Spleen (tissue), 13 donors: ENCODE measurements around the gene MIF. TPM values are rescaled to one million over a fixed set of nuclear protein-coding genes. Genes with fewer than 3 reads are reported as not detected.

ENCODE experiments used
- DNase-seq: peaks from one replicate; pipeline ENCODE4 v3.0.0-alpha.2; 2020
- H3K27ac ChIP-seq, 8 donors: fragments of 200-600 bp; sonication (generic) in 7 of 8; 1 replicate in 4 of 8; 2 replicates in 4 of 8; pipeline versions ENCODE4 v1.5.0 to v1.8.0; 2016 to 2021; ENCODE audit warnings: inconsistent platforms in 4 of 8, mild to moderate bottlenecking in 4 of 8, moderate library complexity in 1 of 8
- H3K27me3 ChIP-seq, 7 donors: fragments of 200-600 bp; sonication (generic) in 6 of 7; replicated peaks in 1 of 7; 1 replicate in 4 of 7; 2 replicates in 3 of 7; pipeline versions ENCODE4 v1.5.0 to v1.8.0; 2016 to 2021; ENCODE audit warnings: inconsistent platforms in 3 of 7, mild to moderate bottlenecking in 1 of 7
- H3K36me3 ChIP-seq, 6 donors: fragments of 200-600 bp; sonication (generic) in 5 of 6; 1 replicate in 4 of 6; 2 replicates in 2 of 6; pipeline versions ENCODE4 v1.5.0 to v1.8.0; 2016 to 2021; ENCODE audit warnings: inconsistent platforms in 2 of 6
- H3K4me1 ChIP-seq, 6 donors: fragments of 200-600 bp; sonication (generic) in 5 of 6; 1 replicate in 3 of 6; 2 replicates in 3 of 6; pipeline versions ENCODE4 v1.5.0 to v1.8.0; 2016 to 2021; ENCODE audit warnings: inconsistent platforms in 3 of 6
- H3K4me3 ChIP-seq, 8 donors: fragments of 200-600 bp; sonication (generic) in 7 of 8; 1 replicate in 4 of 8; 2 replicates in 4 of 8; pipeline versions ENCODE4 v1.5.0 to v1.8.0; 2016 to 2021; ENCODE audit warnings: inconsistent platforms in 4 of 8, mild to moderate bottlenecking in 4 of 8, moderate library complexity in 2 of 8
- H3K9me3 ChIP-seq, 8 donors: fragments of 200-600 bp; sonication (generic) in 7 of 8; 1 replicate in 4 of 8; 2 replicates in 4 of 8; pipeline versions ENCODE4 v1.5.0 to v1.8.0; 2016 to 2021; ENCODE audit warnings: inconsistent platforms in 4 of 8
- CTCF ChIP-seq, 11 experiments: fragments of 200-600 bp in 7 of 11; fragments of 450-650 bp in 4 of 11; sonication (generic) in 4 of 11; IDR thresholded peaks in 8 of 11; conservative IDR thresholded peaks in 3 of 11; 1 replicate in 7 of 11; 2 replicates in 4 of 11; pipeline versions ENCODE4 v1.4.0 to v1.8.0; 2016 to 2021; ENCODE audit warnings: antibody characterized with exemption in 11 of 11, inconsistent platforms in 4 of 11, mild to moderate bottlenecking in 1 of 11
- POLR2A ChIP-seq, 3 donors: fragments of 450-650 bp; IDR thresholded peaks; one replicate each; pipeline ENCODE4 v1.5.1; 2017; ENCODE audit warnings: antibody characterized with exemption in 3 of 3, mild to moderate bottlenecking in 1 of 3
- POLR2AphosphoS5 ChIP-seq, 3 donors: sonication (generic); formaldehyde crosslinking; IDR thresholded peaks; one replicate each; pipeline ENCODE4 v1.5.1; 2017; ENCODE audit warnings: antibody characterized with exemption in 3 of 3
- WGBS, 5 donors: extraction: QIAGEN DNeasy Blood & Tissue Kit in 3 of 5; methylation state at CpG; one replicate each; pipeline versions ENCODE4 v1.1.5 to v1.1.7; 2013 to 2018; 5-methylcytosine and 5-hydroxymethylcytosine counted together
- intact Hi-C: fragments of 100-400 bp; cut with DNase I; formaldehyde crosslinking; loops from one replicate; pipeline ENCODE4 v1.15.0; 2023; ENCODE audit warnings: low total_unique reads
- long read RNA-seq, 2 donors: transcript quantifications; one replicate each; lab custom pipeline, GENCODE V29; 2026
- polyA plus RNA-seq, 3 donors: library from polyadenylated mRNA; stranded (reverse); fragments of 200-250 nt; gene quantifications; one replicate each; pipeline ENCODE4 v1.2.1, GENCODE V29; 2013
- total RNA-seq, 7 donors: library from RNA; depleted of rRNA in 3 of 7; stranded (reverse); fragments of >200 nt in 3 of 7; fragmentation: NEBNext Ultra II Directional in 4 of 7; extraction: Animal tissue kit (Norgen Biotek cat#: 25700) in 4 of 7; gene quantifications; one replicate each; pipeline versions ENCODE4 v1.1.0 to v1.2.1, GENCODE V29; 2016 to 2021
- donor health status: healthy with polysubstance abuse.
- donor health status: DM: no; HTN: no; CAD: no; lungs with moderate emphysema.
- donor health status: DM: no; HTN: no; CAD: no.
- donor health status: Bipolar disorder and iron deficiency.
- donor health status: healthy.
- donor health status: DM: no; HTN: no; CAD: no.
- donor health status: DM: yes; HTN: yes; CAD: no.

Gene MIF
- 100 to 1,000 TPM; 168 to 346 (median 211) TPM for total RNA-seq
- 100 to 1,000 TPM; 421 to 580 (median 501) TPM for polyA plus RNA-seq
- long read RNA-seq, donor 1, transcript MIF-201 (3 exons, 939 nt) = major isoform, 364 of 399 reads
- long read RNA-seq, donor 1, transcript MIF-202 (2 exons, 589 nt) = minor isoform, 7 of 399 reads
- long read RNA-seq, donor 1, transcript MIF-203 (2 exons, 435 nt) = minor isoform, 28 of 399 reads
- long read RNA-seq, donor 1, partial matches to known transcripts = 0 of 399 reads
- long read RNA-seq, donor 1, other reads (novel, unspliced or antisense) = 0 of 399 reads
- long read RNA-seq, donor 2, transcript MIF-201 (3 exons, 939 nt) = major isoform, 318 of 345 reads
- long read RNA-seq, donor 2, transcript MIF-203 (2 exons, 435 nt) = minor isoform, 19 of 345 reads
- long read RNA-seq, donor 2, transcript MIF-202 (2 exons, 589 nt) = minor isoform, 8 of 345 reads
- long read RNA-seq, donor 2, partial matches to known transcripts = 0 of 345 reads
- long read RNA-seq, donor 2, other reads (novel, unspliced or antisense) = 0 of 345 reads

- intact Hi-C loops = no loop called here
These were observed at the start of gene MIF for GRCh38 chr22:23893945-23894709. Gene MIF, plus strand, starts transcription at chr22:23894383. Its CDS starts 92 bp downstream, at chr22:23894475.

GRCh38 chr22:23844739-23845202 is 49.4 kb upstream of the MIF start:
- Histone ChIP-seq H3K4me1 (peaks cover 33 to 64% (median 47%) of the 10 kb centered on the region in 6 donors), H3K9me3 (no peaks in the 10 kb centered on the region), H3K27me3 (peaks cover 0 to 2% (median 0%) of the 10 kb centered on the region in 7 donors), H3K36me3 (no peaks in the 10 kb centered on the region), H3K4me3 (peak overlapping the region in 1 of 8 donors; percentile 23), H3K27ac (peak overlapping the region in 4 of 8 donors; percentile 24 to 77 (median 52))
- DNase-seq = no peak
- WGBS, 5 donors = 68 to 72% (median 69%) methylated on average over 8 of the region's 8 CpGs
- TF ChIP-seq POLR2A (IDR thresholded peaks at IDR 0.05) = no peak
- TF ChIP-seq CTCF (IDR thresholded peaks at IDR 0.05 in 8 of 11, conservative IDR thresholded peaks at IDR 0.05 in 3 of 11) = no peak
- TF ChIP-seq POLR2AphosphoS5 (IDR thresholded peaks at IDR 0.05) = no peak
- intact Hi-C loops = loop anchor here (5.0 kb wide), 2 partner anchors 72 to 302 kb away; partner anchors contain the start of gene MMP11

More at GRCh38 chr22:23893945-23894709, at the start of gene MIF:
- H3K4me3 ChIP-seq = peak within 1 kb of the TSS; percentile 47 to 90 (median 76)
- DNase-seq = peak; percentile 100
- H3K27me3 ChIP-seq = no peaks in the 10 kb centered on the region
- TF ChIP-seq CTCF (IDR thresholded peaks at IDR 0.05 in 8 of 11, conservative IDR thresholded peaks at IDR 0.05 in 3 of 11) (peak; percentile 70 to 87 (median 78)), POLR2AphosphoS5 (IDR thresholded peaks at IDR 0.05) (peak; percentile 97 to 99 (median 98)), POLR2A (IDR thresholded peaks at IDR 0.05) (peak; percentile 42 to 85 (median 64))
- H3K9me3 ChIP-seq = no peaks in the 10 kb centered on the region
- H3K36me3 ChIP-seq = peaks cover 0 to 37% (median 21%) of the 10 kb centered on the region in 6 donors
- peak within 1 kb of the TSS; percentile 89 to 99 (median 97) for H3K27ac ChIP-seq
- WGBS, 5 donors = 0 to 2% (median 1%) methylated on average over 10 to 72 of the region's 72 CpGs
- peaks cover 11 to 38% (median 26%) of the 10 kb centered on the region in 6 donors for H3K4me1 ChIP-seq

GRCh38 chr22:23845265-23846080 is 48.7 kb upstream of the MIF start:
- DNase-seq = peak; percentile 73
- H3K9me3 ChIP-seq = no peaks in the 10 kb centered on the region
- peaks cover 0 to 8% (median 0%) of the 10 kb centered on the region in 7 donors for H3K27me3 ChIP-seq
- no peak overlapping the region for H3K4me3 ChIP-seq
- no peak for TF ChIP-seq CTCF (IDR thresholded peaks at IDR 0.05 in 8 of 11, conservative IDR thresholded peaks at IDR 0.05 in 3 of 11)
- no peak for TF ChIP-seq POLR2A (IDR thresholded peaks at IDR 0.05)
- no peak for TF ChIP-seq POLR2AphosphoS5 (IDR thresholded peaks at IDR 0.05)
- intact Hi-C loops = loop anchor here (5.0 kb wide), 2 partner anchors 73 to 303 kb away; partner anchors contain the start of gene MMP11
- peaks cover 34 to 66% (median 52%) of the 10 kb centered on the region in 6 donors for H3K4me1 ChIP-seq
- WGBS, 5 donors = 75 to 85% (median 83%) methylated on average over 8 to 9 of the region's 9 CpGs
- H3K36me3 ChIP-seq = no peaks in the 10 kb centered on the region
- H3K27ac ChIP-seq = peak overlapping the region in 4 of 8 donors; percentile 26 to 77 (median 52)
